ENCODE measurements around the gene PLA2G4A. TPM values are rescaled to one million over a fixed set of nuclear protein-coding genes. Genes with fewer than 3 reads are reported as not detected.

PLA2G4A gene
- total RNA-seq, 1 experiment from 2014 or later, result 2.0 TPM

- Histone ChIP-seq H3K27me3 (replicated peaks; ENCODE audit: control insufficient read depth, insufficient read depth, low read length) (no peaks in the 10 kb centered on the region), H3K4me3 (ENCODE audit: low read depth, low read length) (no peak overlapping the region), H3K4me1 (peaks cover 10% of the 10 kb centered on the region; the same call in 1 of the 2 replicates), H3K36me3 (ENCODE audit: control insufficient read depth, insufficient read depth, low read length) (no peaks in the 10 kb centered on the region), H3K9me3 (no peaks in the 10 kb centered on the region)
- peaks cover 19% of the 10 kb centered on the region for H3K9me3 Mint-ChIP-seq (ENCODE audit: unreplicated experiment)
- no peak overlapping the region for H3K4me3 Mint-ChIP-seq (ENCODE audit: unreplicated experiment)
- ChIA-PET POLR2A (no interaction called here), CTCF (no interaction called here)
- intact Hi-C loops (cut with micrococcal nuclease; ENCODE audit: unreplicated experiment), result no loop called here
- no peak for DNase-seq
- TF ChIP-seq CTCF (IDR thresholded peaks at IDR 0.05; ENCODE audit: insufficient read depth in 1 of 2, low read depth in 1 of 2, low read length in 1 of 2, severe bottlenecking in 1 of 2, unreplicated experiment in 1 of 2), result no peak
- BruUV-seq (replicated peaks), result no TSS peak
- H3K27ac Mint-ChIP-seq (ENCODE audit: unreplicated experiment), result no peak overlapping the region
- H3K4me1 Mint-ChIP-seq (ENCODE audit: low read depth, unreplicated experiment), result peaks cover 7% of the 10 kb centered on the region
- H3K27me3 Mint-ChIP-seq (ENCODE audit: insufficient read depth, unreplicated experiment), result no peaks in the 10 kb centered on the region
- no peaks in the 10 kb centered on the region for H3K36me3 Mint-ChIP-seq (ENCODE audit: insufficient read depth, unreplicated experiment)
Measured at GRCh38 chr1:186899977-186900376, 71.2 kb downstream of the PLA2G4A start.

- CTCF ChIA-PET, result no interaction called here
- peaks cover 19% of the 10 kb centered on the region for H3K9me3 Mint-ChIP-seq (ENCODE audit: unreplicated experiment)
- no peak overlapping the region for H3K27ac Mint-ChIP-seq (ENCODE audit: unreplicated experiment)
- BruUV-seq (replicated peaks), result no TSS peak
- POLR2A ChIA-PET, result no interaction called here
- Histone ChIP-seq H3K9me3 (no peaks in the 10 kb centered on the region), H3K4me3 (ENCODE audit: low read depth, low read length) (no peak overlapping the region), H3K27me3 (replicated peaks; ENCODE audit: control insufficient read depth, insufficient read depth, low read length) (no peaks in the 10 kb centered on the region), H3K36me3 (ENCODE audit: control insufficient read depth, insufficient read depth, low read length) (no peaks in the 10 kb centered on the region), H3K4me1 (peaks cover 10% of the 10 kb centered on the region; the same call in 1 of the 2 replicates)
- DNase-seq, result no peak
- H3K36me3 Mint-ChIP-seq (ENCODE audit: insufficient read depth, unreplicated experiment), result no peaks in the 10 kb centered on the region
- H3K4me1 Mint-ChIP-seq (ENCODE audit: low read depth, unreplicated experiment), result peaks cover under 1% of the 10 kb centered on the region
- H3K4me3 Mint-ChIP-seq (ENCODE audit: unreplicated experiment), result no peak overlapping the region
- intact Hi-C loops (cut with micrococcal nuclease; ENCODE audit: unreplicated experiment), result no loop called here
- no peaks in the 10 kb centered on the region for H3K27me3 Mint-ChIP-seq (ENCODE audit: insufficient read depth, unreplicated experiment)
- no peak for TF ChIP-seq CTCF (IDR thresholded peaks at IDR 0.05; ENCODE audit: insufficient read depth in 1 of 2, low read depth in 1 of 2, low read length in 1 of 2, severe bottlenecking in 1 of 2, unreplicated experiment in 1 of 2)
Measured at GRCh38 chr1:186900539-186901237, 71.9 kb downstream of the PLA2G4A start.

- POLR2A ChIA-PET, result no interaction called here
- CTCF ChIA-PET, result no interaction called here
- Mint-ChIP-seq H3K27me3 (ENCODE audit: insufficient read depth, unreplicated experiment) (no peaks in the 10 kb centered on the region), H3K4me3 (ENCODE audit: unreplicated experiment) (no peak overlapping the region), H3K36me3 (ENCODE audit: insufficient read depth, unreplicated experiment) (no peaks in the 10 kb centered on the region), H3K4me1 (ENCODE audit: low read depth, unreplicated experiment) (no peaks in the 10 kb centered on the region), H3K9me3 (ENCODE audit: unreplicated experiment) (peaks cover 19% of the 10 kb centered on the region), H3K27ac (ENCODE audit: unreplicated experiment) (no peak overlapping the region)
- BruUV-seq (replicated peaks), result no TSS peak
- no peaks in the 10 kb centered on the region for H3K9me3 ChIP-seq
- no peak for TF ChIP-seq CTCF (IDR thresholded peaks at IDR 0.05; ENCODE audit: insufficient read depth in 1 of 2, low read depth in 1 of 2, low read length in 1 of 2, severe bottlenecking in 1 of 2, unreplicated experiment in 1 of 2)
- no peaks in the 10 kb centered on the region for H3K36me3 ChIP-seq (ENCODE audit: control insufficient read depth, insufficient read depth, low read length)
- no peak overlapping the region for H3K4me3 ChIP-seq (ENCODE audit: low read depth, low read length)
- DNase-seq, result no peak
- no peaks in the 10 kb centered on the region for H3K27me3 ChIP-seq (replicated peaks; ENCODE audit: control insufficient read depth, insufficient read depth, low read length)
- intact Hi-C loops (cut with micrococcal nuclease; ENCODE audit: unreplicated experiment), result no loop called here
- H3K4me1 ChIP-seq, result 0 out of 2 replicates have a peak, but pooled peaks cover 3% of the 10 kb centered on the region
Measured at GRCh38 chr1:186901631-186902030, 72.9 kb downstream of the PLA2G4A start.
